IMR-90 (cell line): ENCODE results near the gene ZNF213.

Experiments
- BHLHE40 ChIP-seq: fragments of 150-350 bp; IDR thresholded peaks from 2 replicates; pipeline ENCODE4 v1.6.1; 2016; ENCODE audit warnings: mild to moderate bottlenecking, low read depth, low read length
- CEBPB ChIP-seq: IDR thresholded peaks from 2 replicates; pipeline ENCODE4 v1.6.1; 2012; ENCODE audit warnings: low read depth, low read length, improper control_type of control experiment
- CTCF ChIP-seq: conservative IDR thresholded peaks from 2 replicates; pipeline ENCODE4 v1.5.1; 2012; ENCODE audit warnings: mild to moderate bottlenecking, low read depth, low read length, improper control_type of control experiment
- MAFK ChIP-seq: IDR thresholded peaks from 2 replicates; pipeline ENCODE4 v1.6.1; 2012; ENCODE audit warnings: low read depth, low read length, improper control_type of control experiment
- MXI1 ChIP-seq: IDR thresholded peaks from 2 replicates; pipeline ENCODE4 v1.6.1; 2012; ENCODE audit warnings: low read depth, mild to moderate bottlenecking, low read length, moderate library complexity, borderline replicate concordance
- POLR2A ChIP-seq: IDR thresholded peaks from 2 replicates; pipeline ENCODE4 v1.6.1; 2012; ENCODE audit warnings: mild to moderate bottlenecking, low read depth, low read length
- RAD21 ChIP-seq: IDR thresholded peaks from 2 replicates; pipeline ENCODE4 v1.6.1; 2012; ENCODE audit warnings: low read length, improper control_type of control experiment
- RCOR1 ChIP-seq: IDR thresholded peaks from 2 replicates; pipeline ENCODE4 v1.6.1; 2012; ENCODE audit warnings: mild to moderate bottlenecking, low read length, improper control_type of control experiment; ENCODE audit not compliant: insufficient replicate concordance
- SMC3 ChIP-seq: fragments of 150-350 bp; IDR thresholded peaks from 2 replicates; pipeline ENCODE4 v1.6.1; 2016; ENCODE audit warnings: low read depth, mild to moderate bottlenecking, antibody characterized with exemption, low read length, moderate library complexity

- TF ChIP-seq CTCF (no peak), POLR2A (no peak), SMC3 (no peak), RAD21 (no peak), CEBPB (no peak), MXI1 (no peak), BHLHE40 (no peak), MAFK (no peak), RCOR1 (no peak)
Measured at GRCh38 chr16:3180445-3180878, 45.6 kb downstream of the ZNF213 start.
